NCI-H748 (cell line): ENCODE data around the gene POMP.
"Not testable (repeated sequence)": the region's sequence is repeated elsewhere in the genome, so short reads cannot be mapped to it uniquely, and the experiment has no call there.

Experiments
- DNase-seq: peaks from one replicate; lab custom pipeline; 2025; ENCODE audit not compliant: unreplicated experiment; lab: John Stamatoyannopoulos, UW

POMP gene

GRCh38 chr13:28637714-28638355, 21.1 kb upstream of the POMP start:
- no peak for DNase-seq

GRCh38 chr13:28638756-28639155, 20.2 kb upstream of the POMP start:
- no peak for DNase-seq

GRCh38 chr13:28640861-28641599, 17.9 kb upstream of the POMP start:
- no peak for DNase-seq

GRCh38 chr13:28641600-28641926, 17.4 kb upstream of the POMP start:
- no peak for DNase-seq

GRCh38 chr13:28650284-28650683, 8.6 kb upstream of the POMP start:
- DNase-seq: no peak

GRCh38 chr13:28651810-28652401, 7.0 kb upstream of the POMP start:
- DNase-seq: no peak

- DNase-seq: no peak
Observed at GRCh38 chr13:28653111-28653510, 5.8 kb upstream of the POMP start.

GRCh38 chr13:28654276-28654675, 4.7 kb upstream of the POMP start:
- no peak for DNase-seq

GRCh38 chr13:28655561-28655960, 3.4 kb upstream of the POMP start:
- no peak for DNase-seq

GRCh38 chr13:28657784-28658538, 969 bp upstream of the POMP start:
- DNase-seq: no peak

GRCh38 chr13:28658539-28658795, 463 bp upstream of the POMP start:
- peak; percentile 60 for DNase-seq

- no peak for DNase-seq
Observed at GRCh38 chr13:28659621-28659970, 666 bp downstream of the POMP start.

- DNase-seq: no peak
Observed at GRCh38 chr13:28666897-28667488, 8.1 kb downstream of the POMP start.

GRCh38 chr13:28671126-28671792, 12.3 kb downstream of the POMP start:
- no peak for DNase-seq

- no peak for DNase-seq
Observed at GRCh38 chr13:28678809-28679208, 19.9 kb downstream of the POMP start.

- no peak for DNase-seq
Observed at GRCh38 chr13:28679628-28680027, 20.7 kb downstream of the POMP start.

- DNase-seq: no peak
Observed at GRCh38 chr13:28680541-28680940, 21.6 kb downstream of the POMP start.

GRCh38 chr13:28683169-28683568, 24.2 kb downstream of the POMP start:
- DNase-seq: not testable (repeated sequence)

- DNase-seq: peak; percentile 33
Observed at GRCh38 chr13:28684257-28684656, 25.3 kb downstream of the POMP start.

GRCh38 chr13:28685114-28685513, 26.2 kb downstream of the POMP start:
- no peak for DNase-seq

GRCh38 chr13:28685892-28686291, 27.0 kb downstream of the POMP start:
- peak; percentile 45 for DNase-seq
